IMR-90 (cell line): ENCODE results near the gene NKPD1. TPM values are rescaled to one million over a fixed set of nuclear protein-coding genes. Genes with fewer than 3 reads are reported as not detected.

ENCODE experiments used
- ATAC-seq: fragments of 200-7000 bp; cut with Tn5 transposase; 2 replicates; pipeline ENCODE4 v1.9.1; 2020; ENCODE audit warnings: low read depth, mild to moderate bottlenecking, moderate library complexity
- BruUV-seq: library from RNA; stranded (reverse); fragments of 400-500 nt; replicated peaks from 2 replicates; lab custom pipeline; 2021; lab: Mats Ljungman, UMichigan
- CTCF ChIA-PET: fragments of 300-600 bp; formaldehyde crosslinking; extraction: SDS; loops from one replicate; lab custom pipeline; 2021; ENCODE audit warnings: antibody characterized with exemption; lab: Yijun Ruan, JAX
- POLR2A ChIA-PET: fragments of 300-600 bp; sonication (Branson Sonifier 250); formaldehyde crosslinking; loops from one replicate; lab custom pipeline; 2022; ENCODE audit warnings: antibody characterized with exemption; ENCODE audit not compliant: unreplicated experiment; lab: Charles Lee
- DNase-seq: peaks from one replicate; pipeline ENCODE4 v3.0.0; 2013
- H2AFZ ChIP-seq: replicated peaks from 2 replicates; pipeline ENCODE3; 2013; ENCODE audit warnings: low read length, mild to moderate bottlenecking; ENCODE audit not compliant: poor library complexity
- H2AK5ac ChIP-seq: 2 replicates; pipeline ENCODE4 v1.6.1; 2013; ENCODE audit warnings: low read depth, low read length, inconsistent platforms
- H2AK9ac ChIP-seq: replicated peaks from 2 replicates; pipeline ENCODE3; 2013; ENCODE audit warnings: mild to moderate bottlenecking, low read depth, low read length, moderate library complexity; ENCODE audit not compliant: poor library complexity
- H2BK120ac ChIP-seq: 2 replicates; pipeline ENCODE4 v1.6.1; 2013; ENCODE audit warnings: low read depth, low read length, inconsistent platforms
- H2BK15ac ChIP-seq: 3 replicates; pipeline ENCODE4 v1.6.1; 2013; ENCODE audit warnings: low read depth, low read length, inconsistent platforms
- H2BK20ac ChIP-seq: 2 replicates; pipeline ENCODE4 v1.6.1; 2013; ENCODE audit warnings: low read depth, mild to moderate bottlenecking, inconsistent platforms, low read length, moderate library complexity
- H2BK5ac ChIP-seq: 2 replicates; pipeline ENCODE4 v1.6.1; 2013; ENCODE audit warnings: mild to moderate bottlenecking, low read depth, low read length, inconsistent platforms; ENCODE audit not compliant: poor library complexity, severe bottlenecking
- H3K14ac ChIP-seq: replicated peaks from 2 replicates; pipeline ENCODE4 v1.6.1; 2013; ENCODE audit warnings: low read depth, low read length, inconsistent platforms
- H3K18ac ChIP-seq: 2 replicates; pipeline ENCODE4 v1.6.1; 2013; ENCODE audit warnings: low read depth, low read length, control low read depth
- H3K23ac ChIP-seq: 2 replicates; pipeline ENCODE4 v1.6.1; 2013; ENCODE audit warnings: low read depth, low read length, inconsistent platforms
- H3K27ac ChIP-seq: 2 replicates; pipeline ENCODE4 v1.5.1; 2013; ENCODE audit warnings: mild to moderate bottlenecking, control low read depth, low read length; ENCODE audit not compliant: insufficient read depth
- H3K27me3 ChIP-seq: 2 replicates; pipeline ENCODE4 v1.6.1; 2013; ENCODE audit warnings: low read length; ENCODE audit not compliant: control insufficient read depth, insufficient read depth
- H3K36me3 ChIP-seq: 2 replicates; pipeline ENCODE4 v1.6.1; 2013; ENCODE audit warnings: low read length, mixed read lengths; ENCODE audit not compliant: control insufficient read depth, insufficient read depth
- H3K4ac ChIP-seq: 2 replicates; pipeline ENCODE4 v1.6.1; 2013; ENCODE audit warnings: low read depth, low read length, inconsistent platforms
- H3K4me1 ChIP-seq: 2 replicates; pipeline ENCODE4 v1.6.1; 2013; ENCODE audit warnings: low read length, mixed read lengths; ENCODE audit not compliant: control insufficient read depth, insufficient read depth
- H3K4me2 ChIP-seq: 2 replicates; pipeline ENCODE4 v1.6.1; 2013; ENCODE audit warnings: low read depth, mild to moderate bottlenecking, control low read depth, low read length, moderate library complexity
- H3K4me3 ChIP-seq: 2 replicates; pipeline ENCODE4 v1.5.1; 2013; ENCODE audit warnings: low read depth, mild to moderate bottlenecking, control low read depth, low read length, moderate library complexity; ENCODE audit not compliant: insufficient read depth
- H3K56ac ChIP-seq: 2 replicates; pipeline ENCODE4 v1.6.1; 2013; ENCODE audit warnings: low read length, inconsistent platforms; ENCODE audit not compliant: insufficient read depth; ENCODE audit errors: extremely low read depth
- H3K79me1 ChIP-seq, 2 experiments: 2 replicates each; pipeline ENCODE4 v1.6.1; 2013; ENCODE audit warnings: low read length in 2 of 2, inconsistent platforms in 1 of 2, low read depth in 1 of 2
- H3K9ac ChIP-seq: 2 replicates; pipeline ENCODE4 v1.6.1; 2013; ENCODE audit warnings: low read depth, low read length, control low read depth
- H3K9me1 ChIP-seq: 2 replicates; pipeline ENCODE4 v1.6.1; 2013; ENCODE audit warnings: low read length, inconsistent platforms; ENCODE audit not compliant: insufficient read depth
- H3K9me3 ChIP-seq: 2 replicates; pipeline ENCODE4 v1.6.1; 2013; ENCODE audit warnings: low read length; ENCODE audit not compliant: control insufficient read depth, insufficient read depth
- H4K20me1 ChIP-seq: 2 replicates; pipeline ENCODE4 v1.6.1; 2013; ENCODE audit warnings: low read length, inconsistent platforms; ENCODE audit not compliant: insufficient read depth
- H4K5ac ChIP-seq: 2 replicates; pipeline ENCODE4 v1.6.1; 2013; ENCODE audit warnings: mild to moderate bottlenecking, low read depth, low read length, control low read depth
- H4K8ac ChIP-seq, 2 experiments: 2 replicates each; pipeline ENCODE4 v1.6.1; 2013; ENCODE audit warnings: low read depth in 2 of 2, low read length in 2 of 2, control low read depth in 1 of 2, inconsistent platforms in 1 of 2
- H4K91ac ChIP-seq: 2 replicates; pipeline ENCODE4 v1.6.1; 2013; ENCODE audit warnings: low read depth, low read length, inconsistent platforms; ENCODE audit not compliant: insufficient read depth
- BHLHE40 ChIP-seq: fragments of 150-350 bp; IDR thresholded peaks from 2 replicates; pipeline ENCODE4 v1.6.1; 2016; ENCODE audit warnings: mild to moderate bottlenecking, low read depth, low read length
- CEBPB ChIP-seq: IDR thresholded peaks from 2 replicates; pipeline ENCODE4 v1.6.1; 2012; ENCODE audit warnings: low read depth, low read length, improper control_type of control experiment
- CHD1 ChIP-seq: IDR thresholded peaks from 2 replicates; pipeline ENCODE4 v1.6.1; 2012; ENCODE audit warnings: low read depth, low read length, improper control_type of control experiment
- CTCF ChIP-seq: conservative IDR thresholded peaks from 2 replicates; pipeline ENCODE4 v1.5.1; 2012; ENCODE audit warnings: mild to moderate bottlenecking, low read depth, low read length, improper control_type of control experiment
- ELK1 ChIP-seq: fragments of 150-350 bp; IDR thresholded peaks from 2 replicates; pipeline ENCODE4 v1.6.1; 2016; ENCODE audit warnings: low read depth, mild to moderate bottlenecking, low read length, moderate library complexity, borderline replicate concordance
- FOS ChIP-seq: fragments of 150-350 bp; IDR thresholded peaks from 2 replicates; pipeline ENCODE4 v1.6.1; 2016; ENCODE audit warnings: low read depth, low read length
- MAFK ChIP-seq: IDR thresholded peaks from 2 replicates; pipeline ENCODE4 v1.6.1; 2012; ENCODE audit warnings: low read depth, low read length, improper control_type of control experiment
- MAZ ChIP-seq: IDR thresholded peaks from 2 replicates; pipeline ENCODE4 v1.6.1; 2012; ENCODE audit warnings: low read depth, mild to moderate bottlenecking, low read length, improper control_type of control experiment, moderate library complexity, borderline replicate concordance
- MXI1 ChIP-seq: IDR thresholded peaks from 2 replicates; pipeline ENCODE4 v1.6.1; 2012; ENCODE audit warnings: low read depth, mild to moderate bottlenecking, low read length, moderate library complexity, borderline replicate concordance
- NFE2L2 ChIP-seq: fragments of 150-350 bp; IDR thresholded peaks from 2 replicates; pipeline ENCODE4 v1.6.1; 2016; ENCODE audit warnings: low read depth, mild to moderate bottlenecking, low read length
- POLR2A ChIP-seq: IDR thresholded peaks from 2 replicates; pipeline ENCODE4 v1.6.1; 2012; ENCODE audit warnings: mild to moderate bottlenecking, low read depth, low read length
- RAD21 ChIP-seq: IDR thresholded peaks from 2 replicates; pipeline ENCODE4 v1.6.1; 2012; ENCODE audit warnings: low read length, improper control_type of control experiment
- RCOR1 ChIP-seq: IDR thresholded peaks from 2 replicates; pipeline ENCODE4 v1.6.1; 2012; ENCODE audit warnings: mild to moderate bottlenecking, low read length, improper control_type of control experiment; ENCODE audit not compliant: insufficient replicate concordance
- RFX5 ChIP-seq: IDR thresholded peaks from 2 replicates; pipeline ENCODE4 v1.8.0; 2012; ENCODE audit warnings: low read depth, mild to moderate bottlenecking, low read length, moderate library complexity
- SMC3 ChIP-seq: fragments of 150-350 bp; IDR thresholded peaks from 2 replicates; pipeline ENCODE4 v1.6.1; 2016; ENCODE audit warnings: low read depth, mild to moderate bottlenecking, antibody characterized with exemption, low read length, moderate library complexity
- USF2 ChIP-seq: fragments of 150-350 bp; IDR thresholded peaks from 2 replicates; pipeline ENCODE4 v1.6.1; 2017; ENCODE audit warnings: mild to moderate bottlenecking, antibody characterized with exemption, low read length, low read depth
- WGBS, 2 experiments: methylation state at CpG; one replicate each; pipeline versions ENCODE4 v1.1.5 to v1.1.7; 2013; ENCODE audit warnings: missing lambda C conversion rate in 2 of 2; ENCODE audit not compliant: insufficient read length in 1 of 2; ENCODE audit errors: extremely low coverage in 2 of 2; 5-methylcytosine and 5-hydroxymethylcytosine counted together
- dilution Hi-C: fragments of 300-500 bp; cut with HindIII; formaldehyde crosslinking; loops from one replicate; pipeline ENCODE4 v1.14.3; 2018; ENCODE audit warnings: low sequenced_read_pairs; ENCODE audit not compliant: unreplicated experiment
- in situ Hi-C: fragments of 300-500 bp; cut with MboI; formaldehyde crosslinking; loops from 3 replicates; pipeline ENCODE4 v1.14.3; 2019; ENCODE audit warnings: low sequenced_read_pairs, inconsistent platforms, mixed read lengths
- intact Hi-C: fragments of 100-400 bp; cut with micrococcal nuclease; formaldehyde crosslinking; loops from 2 replicates; pipeline ENCODE4 v1.10.0; 2022
- polyA plus RNA-seq, 3 experiments: library from polyadenylated mRNA; depleted of rRNA; stranded (reverse); fragments of >200 nt; gene quantifications; 2 replicates each; pipeline ENCODE4 v1.2.3, GENCODE V29; 2012; ENCODE audit warnings: low replicate concordance in 1 of 3
- total RNA-seq: library from RNA; depleted of rRNA; stranded (reverse); fragments of >200 nt; gene quantifications from 2 replicates; pipeline ENCODE4 v1.2.3, GENCODE V29; 2012

Gene NKPD1
- total and polyA plus RNA-seq, 2 of the 4 experiments (the other 2 are of a cell fraction) = under 0.01 to 0.09 TPM

- Histone ChIP-seq H4K91ac (no peak overlapping the region), H4K8ac (no peak overlapping the region), H2BK15ac (no peak overlapping the region), H3K18ac (no peak overlapping the region), H2AK5ac (no peak overlapping the region), H3K4me2 (no peak overlapping the region), H2AFZ (no peak overlapping the region), H2BK20ac (no peak overlapping the region), H4K20me1 (peaks cover 69% of the 10 kb centered on the region), H3K9me3 (no peaks in the 10 kb centered on the region), H3K79me1 (peaks cover 39 to 90% of the 10 kb centered on the region in 2 experiments), H3K36me3 (0 out of 2 replicates have a peak, but pooled peaks cover 6% of the 10 kb centered on the region), H3K9ac (no peak overlapping the region), H2AK9ac (peak overlapping the region; percentile 52), H2BK5ac (no peak overlapping the region), H3K56ac (no peak overlapping the region), H4K5ac (no peak overlapping the region), H3K4me1 (peaks cover 2% of the 10 kb centered on the region; the same call in 1 of the 2 replicates), H3K14ac (no peak overlapping the region), H2BK120ac (no peak overlapping the region), H3K9me1 (peaks cover 19% of the 10 kb centered on the region), H3K27me3 (no peaks in the 10 kb centered on the region), H3K27ac (no peak overlapping the region), H3K4me3 (no peak overlapping the region), H3K4ac (no peak overlapping the region), H3K23ac (no peak overlapping the region)
- intact Hi-C loops (no loop called here), dilution Hi-C loops (no loop called here), in situ Hi-C loops (no loop called here)
- ATAC-seq = no peak
- no TSS peak for BruUV-seq
- no peak for DNase-seq
- POLR2A ChIA-PET = interaction anchor here (0.7 kb wide), 1 partner anchor 49 kb away, joined by 3 read pairs; no protein-coding TSS in a partner anchor
- TF ChIP-seq POLR2A (no peak), CEBPB (no peak), MXI1 (no peak), BHLHE40 (no peak), SMC3 (no peak), RCOR1 (no peak), CHD1 (no peak), MAZ (no peak), NFE2L2 (no peak), RAD21 (no peak), MAFK (no peak), USF2 (no peak), RFX5 (no peak), ELK1 (no peak), FOS (no peak), CTCF (no peak)
- 71% methylated on average over 5 of the region's 8 CpGs; no CpG with 5 or more reads in 1 of the 2 experiments for WGBS, 2 experiments
- CTCF ChIA-PET = no interaction called here
These were observed 27.1 kb downstream of the NKPD1 start for GRCh38 chr19:45133661-45134060.
